ENCODE data around the gene ETNK2.

GRCh38 chr1:204194080-204194479, 42.2 kb upstream of the ETNK2 start:
- TF ChIP-seq POLR2A (IDR thresholded peaks at IDR 0.05): no peak
- TF ChIP-seq, protein P1, sequence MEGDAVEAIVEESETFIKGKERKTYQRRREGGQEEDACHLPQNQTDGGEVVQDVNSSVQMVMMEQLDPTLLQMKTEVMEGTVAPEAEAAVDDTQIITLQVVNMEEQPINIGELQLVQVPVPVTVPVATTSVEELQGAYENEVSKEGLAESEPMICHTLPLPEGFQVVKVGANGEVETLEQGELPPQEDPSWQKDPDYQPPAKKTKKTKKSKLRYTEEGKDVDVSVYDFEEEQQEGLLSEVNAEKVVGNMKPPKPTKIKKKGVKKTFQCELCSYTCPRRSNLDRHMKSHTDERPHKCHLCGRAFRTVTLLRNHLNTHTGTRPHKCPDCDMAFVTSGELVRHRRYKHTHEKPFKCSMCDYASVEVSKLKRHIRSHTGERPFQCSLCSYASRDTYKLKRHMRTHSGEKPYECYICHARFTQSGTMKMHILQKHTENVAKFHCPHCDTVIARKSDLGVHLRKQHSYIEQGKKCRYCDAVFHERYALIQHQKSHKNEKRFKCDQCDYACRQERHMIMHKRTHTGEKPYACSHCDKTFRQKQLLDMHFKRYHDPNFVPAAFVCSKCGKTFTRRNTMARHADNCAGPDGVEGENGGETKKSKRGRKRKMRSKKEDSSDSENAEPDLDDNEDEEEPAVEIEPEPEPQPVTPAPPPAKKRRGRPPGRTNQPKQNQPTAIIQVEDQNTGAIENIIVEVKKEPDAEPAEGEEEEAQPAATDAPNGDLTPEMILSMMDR (IDR thresholded peaks at IDR 0.05): no peak
